Vagina (tissue), 2 donors: ENCODE data around the gene KCNMB2. TPM values are rescaled to one million over a fixed set of nuclear protein-coding genes. Genes with fewer than 3 reads are reported as not detected.

Experiments
- DNase-seq, 2 donors: peaks; one replicate each; pipeline ENCODE4 v3.0.0-alpha.2; 2017; ENCODE audit errors: extremely low spot score in 2 of 2
- H3K27ac ChIP-seq: fragments of 200-600 bp; sonication (generic); one replicate; pipeline ENCODE4 v1.5.1; 2019
- H3K27me3 ChIP-seq: fragments of 200-600 bp; sonication (generic); one replicate; pipeline ENCODE4 v1.5.1; 2019
- H3K36me3 ChIP-seq, 2 donors: fragments of 200-600 bp; sonication (generic); one replicate each; pipeline ENCODE4 v1.5.1; 2017 to 2019
- H3K4me1 ChIP-seq: fragments of 200-600 bp; sonication (generic); one replicate; pipeline ENCODE4 v1.5.1; 2019
- H3K4me3 ChIP-seq, 2 donors: fragments of 200-600 bp; sonication (generic); 1 replicate in 1 of 2; 2 replicates in 1 of 2; pipeline ENCODE4 v1.5.1; 2016 to 2019
- H3K9me3 ChIP-seq: fragments of 200-600 bp; sonication (generic); one replicate; pipeline ENCODE4 v1.5.1; 2019
- CTCF ChIP-seq, 3 experiments: fragments of 450-650 bp in 2 of 3; fragments of 200-600 bp in 1 of 3; sonication (generic) in 1 of 3; IDR thresholded peaks; one replicate each; pipeline ENCODE4 v1.5.1; 2017 to 2019; ENCODE audit warnings: antibody characterized with exemption in 3 of 3, mild to moderate bottlenecking in 2 of 3, moderate library complexity in 2 of 3
- POLR2A ChIP-seq, 2 donors: fragments of 450-650 bp; IDR thresholded peaks; one replicate each; pipeline ENCODE4 v1.6.1; 2017; ENCODE audit warnings: antibody characterized with exemption in 2 of 2, mild to moderate bottlenecking in 2 of 2, moderate library complexity in 2 of 2
- POLR2AphosphoS5 ChIP-seq, 2 donors: sonication (generic); formaldehyde crosslinking; IDR thresholded peaks; one replicate each; pipeline ENCODE4 v1.9.0; 2017; ENCODE audit warnings: antibody characterized with exemption in 2 of 2, mild to moderate bottlenecking in 2 of 2, low read depth in 1 of 2; ENCODE audit not compliant: insufficient read depth in 1 of 2
- intact Hi-C: fragments of 100-400 bp; cut with DNase I; formaldehyde crosslinking; loops from one replicate; pipeline ENCODE4 v1.15.1; 2023
- total RNA-seq: library from RNA; depleted of rRNA; stranded (reverse); fragments of >200 nt; gene quantifications from one replicate; pipeline ENCODE4 v1.2.3, GENCODE V29; 2016

KCNMB2 gene
- total RNA-seq, 1 donor from 2014 or later = 1.5 TPM

- no peaks in the 10 kb centered on the region for H3K4me1 ChIP-seq
- no peak for TF ChIP-seq POLR2A (IDR thresholded peaks at IDR 0.05)
- TF ChIP-seq CTCF (IDR thresholded peaks at IDR 0.05) = no peak
- no peak for TF ChIP-seq POLR2AphosphoS5 (IDR thresholded peaks at IDR 0.05; ENCODE audit: insufficient read depth in 1 of 2, low read depth in 1 of 2)
- no peak for DNase-seq
These were observed 41.9 kb upstream of the KCNMB2 start for GRCh38 chr3:178494386-178494785.

GRCh38 chr3:178496911-178497310 is 39.3 kb upstream of the KCNMB2 start:
- Histone ChIP-seq H3K9me3 (no peaks in the 10 kb centered on the region), H3K4me3 (no peak overlapping the region), H3K4me1 (no peaks in the 10 kb centered on the region), H3K27ac (no peak overlapping the region), H3K27me3 (no peaks in the 10 kb centered on the region), H3K36me3 (no peaks in the 10 kb centered on the region)
- intact Hi-C loops = no loop called here
- no peak for TF ChIP-seq CTCF (IDR thresholded peaks at IDR 0.05)
- TF ChIP-seq POLR2A (IDR thresholded peaks at IDR 0.05) = no peak
- no peak for TF ChIP-seq POLR2AphosphoS5 (IDR thresholded peaks at IDR 0.05; ENCODE audit: insufficient read depth in 1 of 2, low read depth in 1 of 2)
- no peak for DNase-seq

More at GRCh38 chr3:178494386-178494785, 41.9 kb upstream of the KCNMB2 start:
- Histone ChIP-seq H3K9me3 (no peaks in the 10 kb centered on the region), H3K27ac (no peak overlapping the region), H3K27me3 (no peaks in the 10 kb centered on the region), H3K4me3 (no peak overlapping the region), H3K36me3 (no peaks in the 10 kb centered on the region)
- intact Hi-C loops = no loop called here

GRCh38 chr3:178498871-178499270 is 37.4 kb upstream of the KCNMB2 start:
- H3K4me3 ChIP-seq = no peak overlapping the region
- H3K27ac ChIP-seq = no peak overlapping the region
- H3K36me3 ChIP-seq = no peaks in the 10 kb centered on the region
- H3K4me1 ChIP-seq = no peaks in the 10 kb centered on the region
- no peaks in the 10 kb centered on the region for H3K27me3 ChIP-seq
- intact Hi-C loops = no loop called here
- no peak for TF ChIP-seq POLR2A (IDR thresholded peaks at IDR 0.05)
- DNase-seq = no peak
- no peaks in the 10 kb centered on the region for H3K9me3 ChIP-seq

- no peaks in the 10 kb centered on the region for H3K27me3 ChIP-seq
- no peaks in the 10 kb centered on the region for H3K36me3 ChIP-seq
- no peaks in the 10 kb centered on the region for H3K4me1 ChIP-seq
- intact Hi-C loops = loop anchor here (5.0 kb wide), 1 partner anchor 923 kb away; no protein-coding TSS in a partner anchor
- DNase-seq = no peak
- no peak overlapping the region for H3K27ac ChIP-seq
- H3K4me3 ChIP-seq = no peak overlapping the region
- TF ChIP-seq POLR2AphosphoS5 (IDR thresholded peaks at IDR 0.05; ENCODE audit: insufficient read depth in 1 of 2, low read depth in 1 of 2) (no peak), POLR2A (IDR thresholded peaks at IDR 0.05) (no peak), CTCF (IDR thresholded peaks at IDR 0.05) (no peak)
- no peaks in the 10 kb centered on the region for H3K9me3 ChIP-seq
These were observed 35.6 kb upstream of the KCNMB2 start for GRCh38 chr3:178500631-178501030.

GRCh38 chr3:178504128-178504527 is 32.1 kb upstream of the KCNMB2 start:
- Histone ChIP-seq H3K9me3 (no peaks in the 10 kb centered on the region), H3K4me1 (no peaks in the 10 kb centered on the region), H3K27me3 (no peaks in the 10 kb centered on the region), H3K36me3 (no peaks in the 10 kb centered on the region), H3K27ac (no peak overlapping the region), H3K4me3 (no peak overlapping the region)
- no peak for TF ChIP-seq CTCF (IDR thresholded peaks at IDR 0.05)
- no peak for TF ChIP-seq POLR2A (IDR thresholded peaks at IDR 0.05)
- no peak for TF ChIP-seq POLR2AphosphoS5 (IDR thresholded peaks at IDR 0.05; ENCODE audit: insufficient read depth in 1 of 2, low read depth in 1 of 2)
- intact Hi-C loops = loop anchor here (5.0 kb wide), 1 partner anchor 927 kb away; no protein-coding TSS in a partner anchor
- no peak for DNase-seq
